HepG2 (cell line): ENCODE results near the gene CNTF. TPM values are rescaled to one million over a fixed set of nuclear protein-coding genes. Genes with fewer than 3 reads are reported as not detected.

Experiments
- FOXP1 ChIP-seq, 2 experiments: fragments of 450-650 bp in 1 of 2; IDR thresholded peaks; 2 replicates each; pipeline ENCODE4 v1.6.1; 2017 to 2018; ENCODE audit warnings: antibody characterized with exemption in 1 of 2
- HDAC2 ChIP-seq: sonication (generic); formaldehyde crosslinking; IDR thresholded peaks from 2 replicates; pipeline ENCODE4 v1.4.0; 2020; ENCODE audit warnings: missing genetic modification reagents
- KDM3A ChIP-seq: IDR thresholded peaks from 2 replicates; pipeline ENCODE4 v1.6.1; 2018; ENCODE audit warnings: low read depth, missing compliant biosample characterization
- MLLT10 ChIP-seq: sonication (generic); formaldehyde crosslinking; IDR thresholded peaks from 2 replicates; pipeline ENCODE4 v1.4.0; 2020; ENCODE audit warnings: missing genetic modification reagents
- MYC ChIP-seq: sonication (generic); formaldehyde crosslinking; IDR thresholded peaks from 2 replicates; pipeline ENCODE4 v1.9.0; 2021; ENCODE audit warnings: missing genetic modification reagents, borderline replicate concordance
- NFKB2 ChIP-seq: sonication (generic); formaldehyde crosslinking; IDR thresholded peaks from 2 replicates; pipeline ENCODE4 v1.4.0; 2020; ENCODE audit warnings: missing genetic modification reagents, borderline replicate concordance
- NFKBIZ ChIP-seq: IDR thresholded peaks from 2 replicates; pipeline ENCODE4 v1.6.1; 2018; ENCODE audit warnings: missing genetic modification reagents, missing compliant biosample characterization
- RBM22 ChIP-seq: fragments of 200-400 bp; formaldehyde crosslinking; optimal IDR thresholded peaks from 2 replicates; pipeline ENCODE3; 2017; ENCODE audit warnings: mild to moderate bottlenecking, low read length, moderate library complexity
- SUZ12 ChIP-seq: fragments of 150-350 bp; IDR thresholded peaks from 2 replicates; pipeline ENCODE4 v1.6.1; 2014; ENCODE audit warnings: low read depth, low read length
- TEAD3 ChIP-seq: optimal IDR thresholded peaks from 2 replicates; pipeline ENCODE3; 2016; ENCODE audit warnings: borderline replicate concordance
- YEATS2 ChIP-seq: sonication (generic); formaldehyde crosslinking; IDR thresholded peaks from 2 replicates; pipeline ENCODE4 v1.4.0; 2020; ENCODE audit warnings: missing genetic modification reagents, borderline replicate concordance
- ZBTB8A ChIP-seq: sonication (generic); formaldehyde crosslinking; IDR thresholded peaks from 2 replicates; pipeline ENCODE4 v1.4.0; 2020; ENCODE audit warnings: mild to moderate bottlenecking, low read depth, missing genetic modification reagents, borderline replicate concordance
- ZFAT ChIP-seq: sonication (generic); formaldehyde crosslinking; conservative IDR thresholded peaks from 2 replicates; pipeline ENCODE4 v1.8.1; 2023; ENCODE audit warnings: missing genetic modification reagents, inconsistent platforms
- ZFP82 ChIP-seq: sonication (generic); formaldehyde crosslinking; IDR thresholded peaks from 2 replicates; pipeline ENCODE4 v1.5.1; 2020; ENCODE audit warnings: mild to moderate bottlenecking, missing genetic modification reagents, borderline replicate concordance
- ZMYM2 ChIP-seq: sonication (generic); formaldehyde crosslinking; IDR thresholded peaks from 2 replicates; pipeline ENCODE4 v1.8.0; 2022; ENCODE audit warnings: mild to moderate bottlenecking, missing genetic modification reagents
- ZMYM3 ChIP-seq: sonication (generic); formaldehyde crosslinking; IDR thresholded peaks from 2 replicates; pipeline ENCODE4 v1.5.1; 2020; ENCODE audit warnings: mild to moderate bottlenecking, missing genetic modification reagents
- ZNF143 ChIP-seq: sonication (generic); formaldehyde crosslinking; IDR thresholded peaks from 2 replicates; pipeline ENCODE4 v1.4.0; 2020; ENCODE audit warnings: missing genetic modification reagents
- ZNF263 ChIP-seq: sonication (generic); formaldehyde crosslinking; IDR thresholded peaks from 2 replicates; pipeline ENCODE4 v1.4.0; 2020; ENCODE audit warnings: missing genetic modification reagents
- ZNF292 ChIP-seq: sonication (generic); formaldehyde crosslinking; IDR thresholded peaks from 2 replicates; pipeline ENCODE4 v1.8.1; 2022; ENCODE audit warnings: mild to moderate bottlenecking, low read depth, missing genetic modification reagents, borderline replicate concordance
- ZNF530 ChIP-seq: sonication (generic); formaldehyde crosslinking; IDR thresholded peaks from 2 replicates; pipeline ENCODE4 v1.5.0; 2020; ENCODE audit warnings: low read depth, mild to moderate bottlenecking, missing genetic modification reagents
- ZNF563 ChIP-seq: sonication (generic); formaldehyde crosslinking; IDR thresholded peaks from 2 replicates; pipeline ENCODE4 v1.8.0; 2022; ENCODE audit warnings: mild to moderate bottlenecking, moderate library complexity, missing genetic modification reagents
- ZNF572 ChIP-seq: sonication (generic); formaldehyde crosslinking; IDR thresholded peaks from 2 replicates; pipeline ENCODE4 v1.5.1; 2020; ENCODE audit warnings: mild to moderate bottlenecking, missing genetic modification reagents
- ZNF781 ChIP-seq: sonication (generic); formaldehyde crosslinking; IDR thresholded peaks from 2 replicates; pipeline ENCODE4 v1.5.1; 2020; ENCODE audit warnings: borderline replicate concordance, mild to moderate bottlenecking, missing genetic modification reagents; ENCODE audit errors: not compliant biosample characterization
- polyA plus RNA-seq, 8 experiments: library from polyadenylated mRNA; depleted of rRNA in 3 of 8; stranded (reverse) in 7 of 8; unstranded in 1 of 8; fragments of >200 nt; fragmentation: Illumina TruSeq in 4 of 8; extraction: Trizol in 4 of 8; gene quantifications; 2 replicates each; pipeline versions ENCODE4 v1.2.1 to v1.2.3, GENCODE V29; 2011 to 2016; ENCODE audit warnings: low read depth in 4 of 8, missing spikeins in 1 of 8, mixed read lengths in 1 of 8; ENCODE audit not compliant: insufficient read depth in 1 of 8
- total RNA-seq, 5 experiments: library from RNA; depleted of rRNA; stranded (reverse); fragments of >200 nt; fragmentation: Illumina TruSeq; extraction: Trizol; gene quantifications; 2 replicates each; pipeline ENCODE4 v1.2.3, GENCODE V29; 2016; ENCODE audit warnings: low read depth in 1 of 5
- TF ChIP-seq, protein P1 (sequence below): sonication (generic); formaldehyde crosslinking; IDR thresholded peaks from 2 replicates; pipeline ENCODE4 v1.5.1; 2020; ENCODE audit warnings: missing genetic modification reagents, mild to moderate bottlenecking, borderline replicate concordance
- TF ChIP-seq, protein P2 (sequence below): sonication (generic); formaldehyde crosslinking; IDR thresholded peaks from 2 replicates; pipeline ENCODE4 v1.5.0; 2020; ENCODE audit warnings: missing genetic modification reagents, mild to moderate bottlenecking, borderline replicate concordance
- TF ChIP-seq, protein P3 (sequence below): IDR thresholded peaks from 2 replicates; pipeline ENCODE4 v1.6.1; 2016; ENCODE audit warnings: missing biosample characterization, missing genetic modification reagents, low read depth
- TF ChIP-seq, protein P4 (sequence below): sonication (generic); formaldehyde crosslinking; conservative IDR thresholded peaks from 2 replicates; pipeline ENCODE4 v1.8.0; 2022; ENCODE audit warnings: mild to moderate bottlenecking, moderate library complexity, missing genetic modification reagents

CNTF gene
- total and polyA plus RNA-seq, 2 of the 13 experiments (the other 11 are each of a cell fraction or from before 2014, with no cell fraction given), result 0.51 to 2.3 TPM

DNA sequence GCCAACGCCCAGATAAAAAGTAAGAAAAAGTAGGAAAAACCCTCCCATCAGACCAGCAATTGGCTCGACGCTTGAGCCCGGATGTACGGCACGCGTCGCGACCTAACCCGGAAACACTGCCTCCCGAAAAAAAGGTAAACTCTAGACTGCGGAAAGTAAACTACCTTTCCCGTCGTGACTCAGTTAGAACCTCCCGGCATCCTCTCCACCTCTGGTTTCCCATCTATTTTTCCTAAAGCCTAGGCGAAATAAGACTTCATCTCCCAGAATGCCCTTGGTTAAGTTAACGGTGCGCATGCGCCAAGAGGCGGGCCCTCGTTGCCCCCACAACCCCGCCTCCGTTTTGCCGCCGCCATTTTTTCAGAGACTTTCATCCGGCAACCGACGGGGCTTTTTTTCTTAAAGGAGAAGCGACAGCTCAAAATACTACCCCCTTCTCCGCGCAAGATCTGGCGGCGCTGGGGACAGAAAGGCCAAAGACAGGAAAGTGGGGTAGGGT lies 44.3 kb upstream of the CNTF start (continued):
- TF ChIP-seq KDM3A (CRISPR knock-in tag) (0 out of 2 replicates have a peak, but pooled peaks have one; percentile 22), ZMYM3 (CRISPR knock-in tag) (no peak), ZNF563 (CRISPR knock-in tag) (no peak), NFKBIZ (CRISPR knock-in tag) (no peak), ZNF572 (CRISPR knock-in tag) (no peak), ZNF292 (CRISPR knock-in tag) (no peak), NFKB2 (no peak; the same call in 1 of the 2 replicates), ZFP82 (no peak), ZNF530 (CRISPR knock-in tag) (no peak), TEAD3 (CRISPR knock-in tag) (no peak), ZBTB8A (CRISPR knock-in tag) (no peak), FOXP1 (IDR thresholded peaks at IDR 0.05) (no peak), FOXP1 (CRISPR knock-in tag; IDR thresholded peaks at IDR 0.05) (peak; percentile 23; the same call in 1 of the 2 replicates), ZFAT (CRISPR knock-in tag) (0 out of 2 replicates have a peak, but pooled peaks have one; percentile 57), SUZ12 (peak; percentile 69), ZNF143 (CRISPR knock-in tag) (peak; percentile 95), MLLT10 (no peak), HDAC2 (CRISPR knock-in tag) (no peak), ZNF263 (CRISPR knock-in tag) (no peak), RBM22 (no peak), ZMYM2 (no peak), YEATS2 (CRISPR knock-in tag) (peak; percentile 50; the same call in 1 of the 2 replicates), MYC (CRISPR knock-in tag) (no peak), ZNF781 (CRISPR knock-in tag) (no peak)
- TF ChIP-seq, protein P1, sequence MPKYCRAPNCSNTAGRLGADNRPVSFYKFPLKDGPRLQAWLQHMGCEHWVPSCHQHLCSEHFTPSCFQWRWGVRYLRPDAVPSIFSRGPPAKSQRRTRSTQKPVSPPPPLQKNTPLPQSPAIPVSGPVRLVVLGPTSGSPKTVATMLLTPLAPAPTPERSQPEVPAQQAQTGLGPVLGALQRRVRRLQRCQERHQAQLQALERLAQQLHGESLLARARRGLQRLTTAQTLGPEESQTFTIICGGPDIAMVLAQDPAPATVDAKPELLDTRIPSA (CRISPR knock-in tag), result no peak
- TF ChIP-seq, protein P2, sequence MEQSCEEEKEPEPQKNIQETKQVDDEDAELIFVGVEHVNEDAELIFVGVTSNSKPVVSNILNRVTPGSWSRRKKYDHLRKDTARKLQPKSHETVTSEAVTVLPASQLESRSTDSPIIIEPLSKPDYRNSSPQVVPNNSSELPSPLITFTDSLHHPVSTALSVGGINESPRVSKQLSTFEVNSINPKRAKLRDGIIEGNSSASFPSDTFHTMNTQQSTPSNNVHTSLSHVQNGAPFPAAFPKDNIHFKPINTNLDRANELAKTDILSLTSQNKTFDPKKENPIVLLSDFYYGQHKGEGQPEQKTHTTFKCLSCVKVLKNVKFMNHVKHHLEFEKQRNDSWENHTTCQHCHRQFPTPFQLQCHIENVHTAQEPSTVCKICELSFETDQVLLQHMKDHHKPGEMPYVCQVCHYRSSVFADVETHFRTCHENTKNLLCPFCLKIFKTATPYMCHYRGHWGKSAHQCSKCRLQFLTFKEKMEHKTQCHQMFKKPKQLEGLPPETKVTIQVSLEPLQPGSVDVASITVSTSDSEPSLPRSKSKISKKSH, result no peak
- TF ChIP-seq, protein P3, sequence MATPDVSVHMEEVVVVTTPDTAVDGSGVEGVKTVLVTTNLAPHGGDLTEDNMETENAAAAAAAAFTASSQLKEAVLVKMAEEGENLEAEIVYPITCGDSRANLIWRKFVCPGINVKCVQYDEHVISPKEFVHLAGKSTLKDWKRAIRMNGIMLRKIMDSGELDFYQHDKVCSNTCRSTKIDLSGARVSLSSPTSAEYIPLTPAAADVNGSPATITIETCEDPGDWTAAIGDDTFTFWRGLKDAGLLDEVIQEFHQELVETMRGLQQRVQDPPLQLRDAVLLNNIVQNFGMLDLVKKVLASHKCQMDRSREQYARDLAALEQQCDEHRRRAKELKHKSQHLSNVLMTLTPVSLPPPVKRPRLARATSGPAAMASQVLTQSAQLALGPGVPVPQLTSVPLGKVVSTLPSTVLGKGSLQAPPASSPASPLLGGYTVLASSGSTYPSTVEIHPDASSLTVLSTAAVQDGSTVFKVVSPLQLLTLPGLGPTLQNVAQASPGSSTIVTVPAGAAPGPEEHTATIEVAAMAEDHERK (CRISPR knock-in tag), result peak; percentile 49; the same call in 1 of the 2 replicates
- TF ChIP-seq, protein P4, sequence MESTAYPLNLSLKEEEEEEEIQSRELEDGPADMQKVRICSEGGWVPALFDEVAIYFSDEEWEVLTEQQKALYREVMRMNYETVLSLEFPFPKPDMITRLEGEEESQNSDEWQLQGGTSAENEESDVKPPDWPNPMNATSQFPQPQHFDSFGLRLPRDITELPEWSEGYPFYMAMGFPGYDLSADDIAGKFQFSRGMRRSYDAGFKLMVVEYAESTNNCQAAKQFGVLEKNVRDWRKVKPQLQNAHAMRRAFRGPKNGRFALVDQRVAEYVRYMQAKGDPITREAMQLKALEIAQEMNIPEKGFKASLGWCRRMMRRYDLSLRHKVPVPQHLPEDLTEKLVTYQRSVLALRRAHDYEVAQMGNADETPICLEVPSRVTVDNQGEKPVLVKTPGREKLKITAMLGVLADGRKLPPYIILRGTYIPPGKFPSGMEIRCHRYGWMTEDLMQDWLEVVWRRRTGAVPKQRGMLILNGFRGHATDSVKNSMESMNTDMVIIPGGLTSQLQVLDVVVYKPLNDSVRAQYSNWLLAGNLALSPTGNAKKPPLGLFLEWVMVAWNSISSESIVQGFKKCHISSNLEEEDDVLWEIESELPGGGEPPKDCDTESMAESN (CRISPR knock-in tag), result no peak
